Activated T-cell treated with anti-CD3 and anti-CD28 coated beads, Interleukin-2, amount 50 U/mL, for 4 hours (primary cell): ENCODE results near the gene NPTX2. TPM values are rescaled to one million over a fixed set of nuclear protein-coding genes. Genes with fewer than 3 reads are reported as not detected.

Source experiments
- total RNA-seq, 3 donors: library from RNA; stranded (reverse); gene quantifications; one replicate each; pipeline ENCODE4 v1.2.1, GENCODE V29; 2021

NPTX2 gene
- total RNA-seq, 3 donors from 2014 or later: 0.18 to 0.29 TPM; not detected in 1

Other genes with a start within 250 kb of the NPTX2 start
- 1 to 10 TPM in 1 of 3 donors, under 1 TPM in 2; 0.34 to 1.2 (median 0.56) TPM for gene BAIAP2L1, start 216.2 kb upstream of the NPTX2 start, total RNA-seq